Lower lobe of right lung (tissue), 2 donors: ENCODE results near the gene HOXB1. TPM values are rescaled to one million over a fixed set of nuclear protein-coding genes. Genes with fewer than 3 reads are reported as not detected.

ENCODE experiments used
- ATAC-seq, 2 donors: fragments of 200-7000 bp; cut with Tn5 transposase; one replicate each; pipeline ENCODE4 v1.9.1; 2020 to 2022; ENCODE audit warnings: mild to moderate bottlenecking in 2 of 2, moderate library complexity in 2 of 2
- DNase-seq: peaks from one replicate; pipeline ENCODE4 v3.0.0-alpha.2; 2020
- H3K27ac ChIP-seq: fragments of 200-600 bp; one replicate; pipeline ENCODE4 v1.8.0; 2022
- H3K27me3 ChIP-seq: fragments of 200-600 bp; one replicate; pipeline ENCODE4 v1.8.0; 2022; ENCODE audit warnings: low read depth
- H3K36me3 ChIP-seq: fragments of 200-600 bp; one replicate; pipeline ENCODE4 v1.8.0; 2022; ENCODE audit warnings: mild to moderate bottlenecking
- H3K4me1 ChIP-seq: fragments of 200-600 bp; one replicate; pipeline ENCODE4 v1.8.0; 2022
- H3K4me3 ChIP-seq: fragments of 200-600 bp; one replicate; pipeline ENCODE4 v1.8.0; 2022; ENCODE audit warnings: mild to moderate bottlenecking
- H3K9me3 ChIP-seq: fragments of 200-600 bp; one replicate; pipeline ENCODE4 v1.8.0; 2022
- intact Hi-C: fragments of 100-400 bp; cut with DNase I; formaldehyde crosslinking; loops from one replicate; pipeline ENCODE4 v1.11.0; 2022
- total RNA-seq: library from RNA; stranded (reverse); fragmentation: NEBNext Ultra II Directional; extraction: Animal tissue kit (Norgen Biotek cat#: 25700); gene quantifications from one replicate; pipeline ENCODE4 v1.2.1, GENCODE V29; 2021
- TF ChIP-seq, protein P1 (sequence below): fragments of 200-600 bp; IDR thresholded peaks from one replicate; pipeline ENCODE4 v1.8.0; 2022; ENCODE audit warnings: antibody characterized with exemption, mild to moderate bottlenecking
- donor health status: DM: no; HTN: yes; CAD: no; lungs with severe emphysema.

The HOXB1 gene
- total RNA-seq, 1 donor from 2014 or later = not detected

DNA sequence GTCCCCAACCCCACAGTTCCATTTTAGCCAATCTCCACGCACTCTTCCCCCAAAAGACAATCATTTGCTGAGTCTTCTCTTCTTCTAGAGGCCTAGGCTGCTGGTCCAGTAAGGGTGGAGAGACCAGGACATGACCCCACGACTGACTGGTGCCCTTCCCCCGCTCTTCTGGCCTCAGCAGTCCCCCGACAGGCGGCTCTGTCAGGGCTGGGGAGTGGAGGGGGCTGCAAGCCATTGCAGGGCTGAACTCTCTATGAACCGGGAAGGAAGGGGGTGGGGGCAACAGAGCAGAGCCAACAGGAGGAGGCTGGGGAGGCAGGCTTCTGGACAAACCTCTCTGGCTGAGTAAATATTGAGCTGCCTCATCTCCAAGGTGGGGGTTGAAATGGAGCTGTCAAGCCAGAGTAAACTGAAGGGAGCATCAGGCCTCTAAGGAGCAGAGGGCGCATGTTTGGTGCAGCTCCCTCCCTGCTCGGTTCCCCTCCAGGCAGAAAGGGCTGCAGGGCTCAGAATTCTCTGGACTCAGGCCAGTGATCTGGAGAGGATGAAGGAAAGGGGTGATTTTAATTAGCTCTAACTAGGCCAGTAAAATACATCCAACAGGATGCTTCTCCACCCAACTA lies 8.7 kb downstream of the HOXB1 start:
- no peak overlapping the region for H3K4me3 ChIP-seq
- peak in 1 of 2 donors; percentile 48 for ATAC-seq
- no peaks in the 10 kb centered on the region for H3K9me3 ChIP-seq
- DNase-seq = no peak
- no peak overlapping the region for H3K27ac ChIP-seq
- TF ChIP-seq, protein P1, sequence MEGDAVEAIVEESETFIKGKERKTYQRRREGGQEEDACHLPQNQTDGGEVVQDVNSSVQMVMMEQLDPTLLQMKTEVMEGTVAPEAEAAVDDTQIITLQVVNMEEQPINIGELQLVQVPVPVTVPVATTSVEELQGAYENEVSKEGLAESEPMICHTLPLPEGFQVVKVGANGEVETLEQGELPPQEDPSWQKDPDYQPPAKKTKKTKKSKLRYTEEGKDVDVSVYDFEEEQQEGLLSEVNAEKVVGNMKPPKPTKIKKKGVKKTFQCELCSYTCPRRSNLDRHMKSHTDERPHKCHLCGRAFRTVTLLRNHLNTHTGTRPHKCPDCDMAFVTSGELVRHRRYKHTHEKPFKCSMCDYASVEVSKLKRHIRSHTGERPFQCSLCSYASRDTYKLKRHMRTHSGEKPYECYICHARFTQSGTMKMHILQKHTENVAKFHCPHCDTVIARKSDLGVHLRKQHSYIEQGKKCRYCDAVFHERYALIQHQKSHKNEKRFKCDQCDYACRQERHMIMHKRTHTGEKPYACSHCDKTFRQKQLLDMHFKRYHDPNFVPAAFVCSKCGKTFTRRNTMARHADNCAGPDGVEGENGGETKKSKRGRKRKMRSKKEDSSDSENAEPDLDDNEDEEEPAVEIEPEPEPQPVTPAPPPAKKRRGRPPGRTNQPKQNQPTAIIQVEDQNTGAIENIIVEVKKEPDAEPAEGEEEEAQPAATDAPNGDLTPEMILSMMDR = no peak
- no peaks in the 10 kb centered on the region for H3K36me3 ChIP-seq
- H3K27me3 ChIP-seq = peaks cover 50% of the 10 kb centered on the region
- intact Hi-C loops = no loop called here
- peaks cover 5% of the 10 kb centered on the region for H3K4me1 ChIP-seq

DNA sequence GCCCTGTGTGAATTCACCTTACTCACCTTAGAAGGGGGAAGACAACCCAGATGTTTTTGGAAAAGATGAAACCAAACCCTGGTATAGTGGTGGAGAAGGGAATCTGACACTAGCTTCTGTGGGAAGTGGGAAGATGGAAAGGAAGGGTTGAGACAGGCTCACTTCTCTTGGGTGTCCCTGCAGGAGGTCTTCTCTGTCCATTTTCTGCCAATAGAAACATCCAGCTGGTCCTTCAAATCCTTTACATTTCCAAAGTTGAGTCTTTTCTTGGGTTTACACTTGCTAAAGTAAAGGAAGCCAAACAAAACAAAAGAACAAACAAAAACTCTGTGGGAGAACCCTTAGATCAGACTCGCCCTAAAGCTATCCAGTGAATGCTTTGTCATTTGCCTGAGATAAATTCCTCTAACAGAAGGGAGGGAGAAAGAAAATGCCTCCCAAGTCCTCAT lies 10.2 kb downstream of the HOXB1 start:
- intact Hi-C loops = no loop called here
- ATAC-seq (no peak), DNase-seq (no peak)
- H3K4me3 ChIP-seq = no peak overlapping the region
- no peaks in the 10 kb centered on the region for H3K36me3 ChIP-seq
- H3K27me3 ChIP-seq = peaks cover 46% of the 10 kb centered on the region
- TF ChIP-seq, protein P1 = no peak
- H3K4me1 ChIP-seq = peaks cover 5% of the 10 kb centered on the region
- H3K9me3 ChIP-seq = no peaks in the 10 kb centered on the region
- H3K27ac ChIP-seq = no peak overlapping the region

DNA sequence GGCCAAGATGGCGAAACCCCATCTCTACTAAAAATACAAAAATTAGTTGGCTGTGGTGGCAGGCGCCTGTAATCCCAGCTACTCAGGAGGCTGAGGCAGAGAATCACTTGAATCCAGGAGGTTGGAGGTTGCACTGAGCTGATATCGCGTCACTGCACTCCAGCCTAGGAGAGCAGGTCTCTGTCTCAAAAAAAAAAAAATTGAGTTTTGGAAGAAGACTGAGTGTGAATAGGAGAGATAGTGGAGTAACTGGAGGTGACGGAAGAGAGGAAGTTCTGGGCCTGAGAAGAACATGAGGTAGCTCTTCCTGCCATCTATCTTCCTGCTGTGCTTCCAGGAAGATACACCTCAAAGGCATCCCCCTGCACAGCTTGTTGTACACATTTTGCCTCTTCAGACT lies 11.4 kb downstream of the HOXB1 start:
- H3K27ac ChIP-seq = no peak overlapping the region
- no peaks in the 10 kb centered on the region for H3K36me3 ChIP-seq
- H3K4me3 ChIP-seq = no peak overlapping the region
- no peaks in the 10 kb centered on the region for H3K9me3 ChIP-seq
- peaks cover 5% of the 10 kb centered on the region for H3K4me1 ChIP-seq
- ATAC-seq (no peak), DNase-seq (no peak)
- intact Hi-C loops = no loop called here
- peaks cover 42% of the 10 kb centered on the region for H3K27me3 ChIP-seq
- TF ChIP-seq, protein P1 = no peak

DNA sequence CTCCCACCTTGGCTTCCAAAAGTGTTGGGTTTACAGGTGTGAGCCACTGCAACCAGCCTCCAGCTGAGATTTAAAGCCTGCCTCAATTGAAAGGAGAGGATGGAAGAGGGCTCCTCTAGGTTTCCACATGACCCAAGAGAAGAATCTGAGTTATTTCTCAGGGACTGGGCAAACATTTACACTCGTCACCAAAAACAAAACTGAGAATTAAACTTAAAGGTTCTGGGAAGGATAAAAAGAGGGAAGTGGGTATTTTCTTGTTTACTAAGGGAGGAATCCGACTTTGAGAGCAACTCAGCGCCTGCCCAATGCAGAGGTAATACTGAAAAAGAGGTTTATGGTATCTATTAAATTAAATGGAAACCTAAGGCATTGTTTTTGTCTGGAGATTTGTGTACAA lies 13.3 kb downstream of the HOXB1 start:
- TF ChIP-seq, protein P1 = no peak
- H3K27me3 ChIP-seq = peaks cover 53% of the 10 kb centered on the region

DNA sequence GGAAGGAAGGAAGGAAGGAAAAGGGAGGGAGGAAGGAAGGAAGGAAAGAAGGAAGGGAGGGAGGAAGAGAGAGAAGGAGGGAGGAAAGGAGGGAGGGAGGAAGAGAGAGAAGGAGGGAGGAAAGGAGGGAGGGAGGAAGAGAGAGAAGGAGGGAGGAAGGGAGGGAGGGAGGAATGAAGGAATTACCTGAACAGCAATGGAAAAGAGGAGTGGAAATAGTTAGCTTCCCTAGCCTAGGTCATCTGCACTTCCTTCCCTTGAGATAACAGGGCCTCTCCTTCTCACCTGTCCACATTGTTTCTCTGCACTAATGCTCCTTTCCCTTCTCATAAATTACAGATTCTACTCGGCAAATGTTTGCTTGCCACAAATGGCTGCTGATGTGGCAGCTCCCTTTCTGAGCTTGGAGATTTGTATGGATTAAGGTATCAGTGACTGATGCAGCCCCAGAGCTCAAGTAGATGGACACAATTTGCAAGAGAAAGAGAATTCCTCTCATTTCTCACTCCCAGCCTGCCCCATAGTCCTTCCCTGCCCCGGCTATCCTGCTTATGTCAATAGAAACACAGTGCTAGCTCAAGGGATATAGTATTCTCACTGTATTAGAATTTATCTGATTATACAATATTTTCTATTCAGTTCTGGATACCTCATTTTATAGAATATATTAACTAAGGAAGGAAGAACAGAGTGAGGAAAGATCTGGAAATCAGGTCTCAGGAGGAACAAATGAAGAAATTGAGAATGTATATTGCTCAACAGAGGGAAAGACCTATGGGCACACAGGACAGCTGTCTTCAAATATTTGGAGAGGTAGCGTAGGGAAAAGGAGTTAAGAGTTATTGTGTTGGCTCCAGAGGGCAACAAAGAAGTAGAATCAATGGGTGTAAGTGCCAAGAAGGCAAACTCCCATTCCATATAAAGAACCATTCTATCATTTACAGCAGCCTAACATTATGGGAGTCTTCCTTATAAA lies 14.6 kb downstream of the HOXB1 start:
- intact Hi-C loops = no loop called here
- H3K36me3 ChIP-seq = no peaks in the 10 kb centered on the region
- peaks cover 5% of the 10 kb centered on the region for H3K4me1 ChIP-seq
- H3K27ac ChIP-seq = no peak overlapping the region
- DNase-seq (no peak), ATAC-seq (no peak)
- H3K27me3 ChIP-seq = peaks cover 53% of the 10 kb centered on the region
- no peaks in the 10 kb centered on the region for H3K9me3 ChIP-seq
- TF ChIP-seq, protein P1 = no peak
- H3K4me3 ChIP-seq = no peak overlapping the region

More for the DNA sequence above, 13.3 kb downstream of the HOXB1 start:
- H3K4me3 ChIP-seq = no peak overlapping the region
- no peak for DNase-seq
- H3K4me1 ChIP-seq = peaks cover 10% of the 10 kb centered on the region
- no peaks in the 10 kb centered on the region for H3K9me3 ChIP-seq
- no peak for ATAC-seq
- intact Hi-C loops = no loop called here
- H3K36me3 ChIP-seq = no peaks in the 10 kb centered on the region
- no peak overlapping the region for H3K27ac ChIP-seq
